Peyer's patch (tissue), 4 donors: Measurements from ENCODE around the gene NAP1L3. TPM values are rescaled to one million over a fixed set of nuclear protein-coding genes. Genes with fewer than 3 reads are reported as not detected.

Experiments used
- DNase-seq, 3 donors: peaks; one replicate each; pipeline ENCODE4 v3.0.0-alpha.2; 2017 to 2019
- H3K27ac ChIP-seq, 4 donors: fragments of 200-600 bp; sonication (generic); one replicate each; pipeline ENCODE4 v1.5.1; 2016 to 2019
- H3K27me3 ChIP-seq, 2 donors: fragments of 200-600 bp; sonication (generic); one replicate each; pipeline ENCODE4 v1.5.1; 2019
- H3K36me3 ChIP-seq, 3 donors: fragments of 200-600 bp; sonication (generic); one replicate each; pipeline ENCODE4 v1.5.1; 2016 to 2019
- H3K4me1 ChIP-seq, 4 donors: fragments of 200-600 bp; sonication (generic); one replicate each; pipeline ENCODE4 v1.5.1; 2016 to 2019
- H3K4me3 ChIP-seq, 4 donors: fragments of 200-600 bp; sonication (generic); 1 replicate in 3 of 4; 2 replicates in 1 of 4; pipeline ENCODE4 v1.5.1; 2016 to 2019; ENCODE audit warnings: mild to moderate bottlenecking in 1 of 4
- H3K9me3 ChIP-seq, 4 donors: fragments of 200-600 bp; sonication (generic); one replicate each; pipeline ENCODE4 v1.5.1; 2016 to 2019; ENCODE audit warnings: mild to moderate bottlenecking in 1 of 4
- POLR2A ChIP-seq, 2 donors: fragments of 450-650 bp; IDR thresholded peaks; one replicate each; pipeline ENCODE4 v1.5.1; 2017; ENCODE audit warnings: antibody characterized with exemption in 2 of 2, mild to moderate bottlenecking in 2 of 2, moderate library complexity in 2 of 2
- total RNA-seq, 4 donors: library from RNA; depleted of rRNA; stranded (reverse); fragments of >200 nt; gene quantifications; one replicate each; pipeline ENCODE4 v1.1.0, GENCODE V29; 2016
- TF ChIP-seq, protein P1 (sequence below), 6 experiments: fragments of 450-650 bp in 4 of 6; fragments of 200-600 bp in 2 of 6; sonication (generic) in 1 of 6; IDR thresholded peaks; one replicate each; pipeline ENCODE4 v1.5.1; 2017 to 2019; ENCODE audit warnings: antibody characterized with exemption in 6 of 6, mild to moderate bottlenecking in 3 of 6, moderate library complexity in 1 of 6

Gene NAP1L3
- total RNA-seq = under 1 TPM in 3 of 4 donors, not detected in 1; 0.35 to 0.83 (median 0.57) TPM

GRCh38 chrX:93673056-93673868 lies at the start of gene NAP1L3:
Gene NAP1L3 (minus strand): TSS chrX:93673578. CDS start chrX:93673304, 274 bp downstream.
- DNase-seq = peak; percentile 30 to 48 (median 46)
- H3K4me3 ChIP-seq = peak within 1 kb of the TSS; percentile 35 to 50 (median 41)
- H3K9me3 ChIP-seq = no peaks in the 10 kb centered on the region
- no peaks in the 10 kb centered on the region for H3K27me3 ChIP-seq
- no peaks in the 10 kb centered on the region for H3K36me3 ChIP-seq
- peak within 1 kb of the TSS; percentile 17 to 69 (median 46) for H3K27ac ChIP-seq
- H3K4me1 ChIP-seq = no peaks in the 10 kb centered on the region
- no peak for TF ChIP-seq POLR2A (IDR thresholded peaks at IDR 0.05)
- TF ChIP-seq, protein P1, sequence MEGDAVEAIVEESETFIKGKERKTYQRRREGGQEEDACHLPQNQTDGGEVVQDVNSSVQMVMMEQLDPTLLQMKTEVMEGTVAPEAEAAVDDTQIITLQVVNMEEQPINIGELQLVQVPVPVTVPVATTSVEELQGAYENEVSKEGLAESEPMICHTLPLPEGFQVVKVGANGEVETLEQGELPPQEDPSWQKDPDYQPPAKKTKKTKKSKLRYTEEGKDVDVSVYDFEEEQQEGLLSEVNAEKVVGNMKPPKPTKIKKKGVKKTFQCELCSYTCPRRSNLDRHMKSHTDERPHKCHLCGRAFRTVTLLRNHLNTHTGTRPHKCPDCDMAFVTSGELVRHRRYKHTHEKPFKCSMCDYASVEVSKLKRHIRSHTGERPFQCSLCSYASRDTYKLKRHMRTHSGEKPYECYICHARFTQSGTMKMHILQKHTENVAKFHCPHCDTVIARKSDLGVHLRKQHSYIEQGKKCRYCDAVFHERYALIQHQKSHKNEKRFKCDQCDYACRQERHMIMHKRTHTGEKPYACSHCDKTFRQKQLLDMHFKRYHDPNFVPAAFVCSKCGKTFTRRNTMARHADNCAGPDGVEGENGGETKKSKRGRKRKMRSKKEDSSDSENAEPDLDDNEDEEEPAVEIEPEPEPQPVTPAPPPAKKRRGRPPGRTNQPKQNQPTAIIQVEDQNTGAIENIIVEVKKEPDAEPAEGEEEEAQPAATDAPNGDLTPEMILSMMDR (IDR thresholded peaks at IDR 0.05) = no peak

DNA sequence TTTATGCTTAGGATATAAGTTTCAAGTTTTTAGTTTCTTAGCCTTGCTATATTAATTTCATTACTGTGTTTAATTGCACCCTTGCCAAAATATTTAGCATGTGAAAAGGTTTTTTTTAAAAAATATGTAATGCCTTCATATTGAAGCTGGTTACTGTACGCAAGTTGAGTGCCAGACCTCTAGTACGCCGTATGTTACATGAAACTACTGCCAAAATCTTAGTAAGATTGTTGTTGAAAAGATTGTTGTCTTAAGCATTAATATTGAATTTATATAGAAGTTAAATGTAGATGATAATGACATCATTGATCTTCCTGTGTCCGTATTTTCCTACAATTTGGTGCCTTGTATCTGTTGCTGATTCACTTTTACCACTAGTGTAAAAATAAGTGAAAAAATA lies 37.7 kb upstream of the NAP1L3 start:
- Histone ChIP-seq H3K4me3 (no peak overlapping the region), H3K9me3 (no peaks in the 10 kb centered on the region), H3K27me3 (no peaks in the 10 kb centered on the region), H3K36me3 (no peaks in the 10 kb centered on the region), H3K27ac (no peak overlapping the region), H3K4me1 (no peaks in the 10 kb centered on the region)
- no peak for DNase-seq
- TF ChIP-seq POLR2A (IDR thresholded peaks at IDR 0.05) = no peak
- TF ChIP-seq, protein P1 (IDR thresholded peaks at IDR 0.05) = no peak

GRCh38 chrX:93703701-93704100 lies 30.3 kb upstream of the NAP1L3 start:
- Histone ChIP-seq H3K4me3 (no peak overlapping the region), H3K9me3 (no peaks in the 10 kb centered on the region), H3K4me1 (no peaks in the 10 kb centered on the region), H3K27ac (no peak overlapping the region), H3K27me3 (no peaks in the 10 kb centered on the region), H3K36me3 (no peaks in the 10 kb centered on the region)
- TF ChIP-seq POLR2A (IDR thresholded peaks at IDR 0.05) = no peak
- TF ChIP-seq, protein P1 (IDR thresholded peaks at IDR 0.05) = no peak
- DNase-seq = no peak

- Histone ChIP-seq H3K9me3 (no peaks in the 10 kb centered on the region), H3K4me3 (no peak overlapping the region), H3K4me1 (no peaks in the 10 kb centered on the region), H3K27ac (no peak overlapping the region), H3K36me3 (no peaks in the 10 kb centered on the region), H3K27me3 (no peaks in the 10 kb centered on the region)
- no peak for DNase-seq
- no peak for TF ChIP-seq POLR2A (IDR thresholded peaks at IDR 0.05)
- TF ChIP-seq, protein P1 (IDR thresholded peaks at IDR 0.05) = no peak
Measured at GRCh38 chrX:93695981-93696380, 22.6 kb upstream of the NAP1L3 start.

- peak within 1 kb of the TSS; percentile 35 to 50 (median 41) for H3K4me3 ChIP-seq
- no peaks in the 10 kb centered on the region for H3K4me1 ChIP-seq
- H3K27ac ChIP-seq = peak within 1 kb of the TSS; percentile 17 to 69 (median 46)
- H3K27me3 ChIP-seq = no peaks in the 10 kb centered on the region
- no peaks in the 10 kb centered on the region for H3K36me3 ChIP-seq
- no peak for DNase-seq
- no peaks in the 10 kb centered on the region for H3K9me3 ChIP-seq
- no peak for TF ChIP-seq POLR2A (IDR thresholded peaks at IDR 0.05)
- TF ChIP-seq, protein P1 (IDR thresholded peaks at IDR 0.05) = no peak
Measured at GRCh38 chrX:93673869-93674271, 492 bp upstream of the NAP1L3 start, which contains the start of gene FAM133A. Gene FAM133A (plus strand): TSS chrX:93674206. CDS start chrX:93709420, 35,214 bp downstream.
